B cell (primary cell): ENCODE data around the gene MLLT6.

ENCODE experiments used
- CTCF ChIP-seq: fragments of 200-600 bp; IDR thresholded peaks from one replicate; pipeline ENCODE4 v1.8.0; 2022; ENCODE audit warnings: antibody characterized with exemption, mild to moderate bottlenecking
- EZH2 ChIP-seq: IDR thresholded peaks from 2 replicates; pipeline ENCODE4 v1.6.1; 2012; ENCODE audit warnings: borderline replicate concordance, low read depth, mild to moderate bottlenecking, moderate library complexity, low read length; ENCODE audit not compliant: insufficient read depth, poor library complexity, severe bottlenecking

GRCh38 chr17:38749223-38750043, 44.4 kb downstream of the MLLT6 start:
- TF ChIP-seq CTCF (no peak), EZH2 (no peak)
